GM12892 (cell line): ENCODE results near the gene PEMT.

Experiments used
- DNase-seq: peaks from one replicate; pipeline ENCODE4 v3.0.0; 2011; ENCODE audit not compliant: insufficient read length
- FAIRE-seq: peaks from 2 replicates; lab custom pipeline; 2011; peaks lifted over from hg19 to GRCh38; lab: Jason Lieb, UNC
- POLR2A ChIP-seq: IDR thresholded peaks from 2 replicates; pipeline ENCODE4 v1.6.1; 2011; ENCODE audit warnings: low read depth, low read length, control low read depth
- POLR2AphosphoS5 ChIP-seq: IDR thresholded peaks from 2 replicates; pipeline ENCODE4 v1.6.1; 2011; ENCODE audit warnings: low read depth, low read length, control low read depth
- TAF1 ChIP-seq: IDR thresholded peaks from 2 replicates; pipeline ENCODE4 v1.6.1; 2011; ENCODE audit warnings: low read depth, mild to moderate bottlenecking, control low read depth, low read length, borderline replicate concordance

PEMT gene

DNA sequence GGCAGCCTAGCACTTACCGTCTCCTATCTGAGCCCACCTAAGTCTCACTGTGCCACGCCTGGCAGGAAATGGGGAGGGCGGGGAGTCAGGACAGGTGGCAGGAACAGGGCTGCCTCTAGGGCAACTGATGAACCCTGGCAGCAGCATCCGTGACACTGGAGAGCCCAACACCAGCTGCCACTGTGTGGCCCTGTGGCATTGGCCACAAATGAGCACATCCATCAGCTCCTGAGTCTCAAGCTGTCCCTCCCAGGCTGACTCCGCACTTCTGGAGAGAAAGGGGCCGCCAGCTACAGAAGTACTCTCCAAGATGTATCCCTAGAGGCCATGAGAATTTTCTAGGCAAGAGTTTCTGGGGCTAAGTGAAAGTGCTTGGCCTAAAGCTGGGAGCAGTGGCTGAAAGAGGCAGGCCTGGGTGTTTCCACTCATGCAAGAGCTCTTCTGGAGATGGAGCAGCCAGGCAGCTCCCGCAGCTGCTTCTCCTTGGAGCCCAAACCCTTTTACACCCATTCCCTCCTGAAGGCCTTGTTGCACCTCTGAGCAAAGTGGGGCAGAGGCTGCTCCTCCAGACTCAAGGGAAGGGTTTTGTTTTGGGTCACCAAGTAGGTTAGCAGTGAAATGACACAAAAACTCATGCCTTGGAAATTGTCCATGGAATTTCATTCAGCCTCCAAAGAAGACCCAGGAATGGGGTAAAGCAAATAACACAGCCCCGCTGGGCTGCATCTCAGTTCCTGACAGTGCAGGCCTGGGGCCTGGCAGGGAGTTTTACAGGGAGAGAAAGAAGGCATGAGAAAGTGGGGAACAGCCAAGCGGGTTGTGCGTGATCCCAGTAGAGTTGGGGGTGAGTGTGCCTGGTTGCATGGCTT lies 25.8 kb downstream of the PEMT start:
- no peak for DNase-seq
- TF ChIP-seq POLR2A (no peak), POLR2AphosphoS5 (no peak), TAF1 (no peak)
- no peak for FAIRE-seq

GRCh38 chr17:17564896-17565295 lies 26.6 kb downstream of the PEMT start:
- no peak for FAIRE-seq
- no peak for DNase-seq
- TF ChIP-seq TAF1 (no peak), POLR2A (no peak), POLR2AphosphoS5 (no peak)

DNA sequence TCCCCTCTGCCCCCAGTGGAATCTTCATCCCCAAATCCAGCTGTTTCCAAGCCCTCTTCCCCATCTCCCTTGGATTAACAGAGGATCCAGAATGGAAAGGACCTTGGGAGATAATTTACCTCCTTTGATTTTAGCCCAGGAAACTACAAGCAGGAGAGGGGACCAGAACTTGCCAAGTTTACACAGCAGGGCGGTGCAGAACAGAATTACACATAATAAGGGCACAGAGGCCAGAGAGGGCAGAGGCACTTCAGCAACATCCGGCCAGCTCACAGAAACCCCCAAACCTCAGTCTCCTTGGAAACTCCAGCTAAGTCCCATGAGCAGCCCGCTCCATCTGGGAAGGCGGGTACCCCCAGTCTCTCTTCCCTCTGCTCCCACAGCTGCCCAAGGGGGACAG lies 27.2 kb downstream of the PEMT start:
- TF ChIP-seq POLR2AphosphoS5: no peak
- no peak for TF ChIP-seq POLR2A
- TF ChIP-seq TAF1: no peak
- no peak for FAIRE-seq

GRCh38 chr17:17563530-17563929 lies 28.0 kb downstream of the PEMT start:
- no peak for FAIRE-seq
- DNase-seq: no peak
- no peak for TF ChIP-seq POLR2AphosphoS5
- TF ChIP-seq TAF1: no peak
- TF ChIP-seq POLR2A: no peak

More for the DNA sequence above, 27.2 kb downstream of the PEMT start:
- no peak for DNase-seq

DNA sequence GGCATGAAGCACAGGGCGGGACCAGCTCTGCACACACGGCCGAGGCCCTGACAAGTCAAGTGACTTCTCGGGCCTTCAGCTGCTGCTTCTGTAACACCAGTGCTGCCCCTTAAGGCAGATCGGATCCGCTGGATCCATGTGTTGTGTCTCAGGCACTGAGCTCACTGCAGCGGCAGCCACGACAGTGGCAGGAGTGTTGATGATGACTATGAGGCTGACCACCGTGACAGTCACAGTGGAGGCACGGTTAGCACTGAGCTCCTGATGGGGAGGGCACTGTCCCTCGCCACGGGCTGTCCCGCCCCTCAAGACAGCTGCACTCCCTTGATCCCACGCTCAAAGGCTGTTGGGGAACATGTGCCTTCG lies 29.4 kb downstream of the PEMT start:
- TF ChIP-seq TAF1: no peak
- TF ChIP-seq POLR2A: no peak
- TF ChIP-seq POLR2AphosphoS5: no peak
- DNase-seq (no peak), FAIRE-seq (no peak)

GRCh38 chr17:17561408-17562145 lies 29.9 kb downstream of the PEMT start:
- DNase-seq: no peak
- FAIRE-seq: no peak
- no peak for TF ChIP-seq POLR2A
- no peak for TF ChIP-seq TAF1
- no peak for TF ChIP-seq POLR2AphosphoS5

DNA sequence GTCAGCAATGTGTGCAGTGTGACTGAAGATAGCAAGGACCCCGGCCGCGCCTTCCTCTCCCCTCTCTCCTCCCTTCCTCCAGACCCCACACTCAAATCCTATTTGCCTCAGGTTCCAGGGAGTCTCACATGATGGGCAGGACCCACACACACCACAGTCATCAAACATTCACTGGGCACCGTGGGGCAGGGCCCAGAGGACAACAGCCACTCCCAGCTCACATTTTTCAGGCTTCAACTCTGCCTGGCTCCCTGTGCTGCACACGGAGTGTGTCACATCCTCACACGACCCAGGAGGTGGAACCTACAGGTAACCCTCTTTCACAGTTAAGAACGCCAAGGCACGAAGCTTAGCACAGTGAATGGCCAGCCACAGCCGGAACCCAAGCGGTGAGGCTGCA lies 30.5 kb downstream of the PEMT start:
- FAIRE-seq: no peak
- TF ChIP-seq TAF1 (no peak), POLR2AphosphoS5 (no peak), POLR2A (no peak)
- DNase-seq: no peak

- no peak for TF ChIP-seq TAF1
- no peak for TF ChIP-seq POLR2AphosphoS5
- TF ChIP-seq POLR2A: no peak
- DNase-seq: no peak
- no peak for FAIRE-seq
Observed at GRCh38 chr17:17560167-17560566, 31.3 kb downstream of the PEMT start.

DNA sequence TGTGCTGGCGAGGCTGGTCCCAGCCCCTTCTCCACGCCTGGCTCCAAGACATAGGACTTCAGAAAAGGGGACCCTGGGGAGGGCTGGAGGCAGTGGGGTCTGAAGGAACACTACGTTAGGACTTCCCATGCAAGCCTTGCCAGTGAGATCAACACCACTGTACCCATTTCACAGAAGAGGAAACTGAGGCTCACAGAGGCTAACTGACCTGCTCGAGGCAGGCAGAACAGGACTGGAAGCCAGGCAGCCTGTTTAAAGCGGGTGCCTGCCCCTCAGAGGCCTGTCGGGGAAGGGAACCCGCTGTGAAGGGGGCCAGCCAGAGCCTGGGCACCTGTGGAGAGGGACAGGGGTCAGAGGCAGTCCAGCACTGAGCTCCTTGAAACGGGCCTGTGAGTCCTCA lies 32.3 kb downstream of the PEMT start:
- DNase-seq (no peak), FAIRE-seq (no peak)
- TF ChIP-seq TAF1 (no peak), POLR2AphosphoS5 (no peak), POLR2A (no peak)

GRCh38 chr17:17558431-17558830 lies 33.1 kb downstream of the PEMT start:
- TF ChIP-seq POLR2AphosphoS5: no peak
- TF ChIP-seq POLR2A: no peak
- TF ChIP-seq TAF1: no peak
- no peak for DNase-seq
- no peak for FAIRE-seq

DNA sequence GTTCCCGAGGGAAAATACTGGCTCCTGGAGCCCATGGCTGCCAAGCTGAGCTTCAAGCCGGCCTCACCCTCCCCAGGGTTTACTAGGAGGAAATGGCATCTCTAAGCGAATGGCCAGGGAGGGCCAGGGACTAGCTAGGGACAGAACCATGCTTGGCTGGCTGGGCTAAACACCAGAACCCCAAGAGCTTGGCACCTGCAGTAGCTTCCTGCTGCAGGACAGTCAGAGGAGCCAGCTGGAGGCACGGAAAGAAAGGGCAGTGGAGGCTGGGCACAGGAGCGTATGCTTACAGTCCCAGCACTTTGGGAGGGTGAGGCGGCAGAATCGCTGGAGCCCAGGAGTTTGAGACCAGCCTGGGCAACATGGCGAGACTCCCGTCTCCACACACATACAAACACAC lies 33.7 kb downstream of the PEMT start:
- TF ChIP-seq TAF1 (no peak), POLR2AphosphoS5 (no peak), POLR2A (no peak)
- DNase-seq (no peak), FAIRE-seq (no peak)

DNA sequence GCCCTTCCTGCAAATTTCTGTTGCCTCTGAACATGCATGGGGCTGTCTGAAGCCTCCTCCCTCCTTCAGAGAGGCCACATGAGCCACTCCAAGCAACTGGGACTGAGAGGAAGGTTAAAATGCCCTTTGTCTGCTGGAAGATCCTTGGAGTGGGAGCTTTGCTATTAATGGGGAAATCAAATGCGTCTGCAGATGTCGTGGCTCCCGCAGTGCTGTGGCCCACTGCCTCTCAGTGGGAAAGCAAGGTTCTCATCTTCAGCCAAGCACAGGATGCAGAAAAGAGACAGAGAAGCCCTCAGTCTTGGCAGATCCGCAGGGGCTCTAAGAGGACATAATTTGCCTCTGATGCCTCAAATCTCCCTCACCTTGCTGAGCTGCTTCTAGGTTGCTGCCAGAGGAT lies 34.8 kb downstream of the PEMT start:
- no peak for DNase-seq
- FAIRE-seq: no peak
- TF ChIP-seq POLR2A: no peak
- no peak for TF ChIP-seq POLR2AphosphoS5
- no peak for TF ChIP-seq TAF1
